Measurements from ENCODE around the gene ITGB4. TPM values are rescaled to one million over a fixed set of nuclear protein-coding genes. Genes with fewer than 3 reads are reported as not detected.

The ITGB4 gene
- total RNA-seq, 1 donor from 2014 or later, result 6.6 TPM

GRCh38 chr17:75773121-75773807, 52.0 kb downstream of the ITGB4 start:
- H3K4me1 ChIP-seq (ENCODE audit: insufficient read depth, low read length), result peaks cover 13% of the 10 kb centered on the region
- H4K20me1 ChIP-seq (ENCODE audit: insufficient read depth, low read length), result peaks cover 42% of the 10 kb centered on the region
- H3K4me2 ChIP-seq (ENCODE audit: low read length), result no peak overlapping the region
- Mint-ChIP-seq H3K9me3 (ENCODE audit: unreplicated experiment) (peaks cover 1% of the 10 kb centered on the region), H3K4me1 (ENCODE audit: low read depth, unreplicated experiment) (peaks cover 10% of the 10 kb centered on the region), H3K27me3 (ENCODE audit: low read depth, unreplicated experiment) (no peaks in the 10 kb centered on the region), H3K4me3 (ENCODE audit: unreplicated experiment) (no peak overlapping the region), H3K27ac (ENCODE audit: unreplicated experiment) (no peak overlapping the region), H3K36me3 (ENCODE audit: low read depth, unreplicated experiment) (peaks cover 19% of the 10 kb centered on the region)
- H3K79me2 ChIP-seq (ENCODE audit: insufficient read depth, low read length), result peaks cover 21% of the 10 kb centered on the region
- H2AFZ ChIP-seq (ENCODE audit: low read depth, low read length), result no peak overlapping the region
- no peak for DNase-seq (ENCODE audit: low read depth)
- no peak for FAIRE-seq
- H3K27ac ChIP-seq (ENCODE audit: low read depth, low read length), result no peak overlapping the region
- peaks cover 19% of the 10 kb centered on the region for H3K36me3 ChIP-seq (ENCODE audit: insufficient read depth, low read length)
- TF ChIP-seq EZH2 (IDR thresholded peaks at IDR 0.05; ENCODE audit: insufficient read depth, low read length) (no peak), CTCF (IDR thresholded peaks at IDR 0.05; ENCODE audit: insufficient read depth, low read depth, low read length) (no peak)
- H3K9ac ChIP-seq (ENCODE audit: low read length), result no peak overlapping the region
- H3K9me3 ChIP-seq (ENCODE audit: insufficient read depth, low read depth, low read length), result no peaks in the 10 kb centered on the region
- no peaks in the 10 kb centered on the region for H3K27me3 ChIP-seq (ENCODE audit: insufficient read depth, low read length)
- no peak overlapping the region for H3K4me3 ChIP-seq (ENCODE audit: insufficient read depth, low read depth, low read length)

- H3K27ac ChIP-seq (ENCODE audit: low read depth, low read length), result no peak overlapping the region
Observed at GRCh38 chr17:75773808-75774470, 52.7 kb downstream of the ITGB4 start.

More at GRCh38 chr17:75773808-75774470, 52.7 kb downstream of the ITGB4 start:
- Mint-ChIP-seq H3K4me3 (ENCODE audit: unreplicated experiment) (no peak overlapping the region), H3K36me3 (ENCODE audit: low read depth, unreplicated experiment) (peaks cover 24% of the 10 kb centered on the region), H3K9me3 (ENCODE audit: unreplicated experiment) (peaks cover 1% of the 10 kb centered on the region), H3K4me1 (ENCODE audit: low read depth, unreplicated experiment) (peaks cover 10% of the 10 kb centered on the region), H3K27me3 (ENCODE audit: low read depth, unreplicated experiment) (no peaks in the 10 kb centered on the region), H3K27ac (ENCODE audit: unreplicated experiment) (no peak overlapping the region)
- DNase-seq (ENCODE audit: low read depth), result no peak
- H3K79me2 ChIP-seq (ENCODE audit: insufficient read depth, low read length), result peaks cover 28% of the 10 kb centered on the region
- no peak overlapping the region for H3K4me3 ChIP-seq (ENCODE audit: insufficient read depth, low read depth, low read length)
- no peak overlapping the region for H3K9ac ChIP-seq (ENCODE audit: low read length)
- H3K4me2 ChIP-seq (ENCODE audit: low read length), result no peak overlapping the region
- peaks cover 23% of the 10 kb centered on the region for H3K36me3 ChIP-seq (ENCODE audit: insufficient read depth, low read length)
- TF ChIP-seq EZH2 (IDR thresholded peaks at IDR 0.05; ENCODE audit: insufficient read depth, low read length), result no peak
- no peak for TF ChIP-seq CTCF (IDR thresholded peaks at IDR 0.05; ENCODE audit: insufficient read depth, low read depth, low read length)
- H3K9me3 ChIP-seq (ENCODE audit: insufficient read depth, low read depth, low read length), result no peaks in the 10 kb centered on the region
- no peaks in the 10 kb centered on the region for H3K27me3 ChIP-seq (ENCODE audit: insufficient read depth, low read length)
- peaks cover 49% of the 10 kb centered on the region for H4K20me1 ChIP-seq (ENCODE audit: insufficient read depth, low read length)
- H3K4me1 ChIP-seq (ENCODE audit: insufficient read depth, low read length), result peaks cover 13% of the 10 kb centered on the region
- no peak overlapping the region for H2AFZ ChIP-seq (ENCODE audit: low read depth, low read length)
- no peak for FAIRE-seq
